C4-2B (cell line): ENCODE results near the gene SPSB4.
"Not testable (repeated sequence)": the region's sequence is repeated elsewhere in the genome, so short reads cannot be mapped to it uniquely, and the experiment has no call there.

ENCODE experiments used
- H3K27ac ChIP-seq: fragments of 450-650 bp; 2 replicates; pipeline ENCODE4 v1.5.1; 2017
- ZFX ChIP-seq: fragments of 450-650 bp; IDR thresholded peaks from 2 replicates; pipeline ENCODE4 v1.6.1; 2017
- TF ChIP-seq, protein P1 (sequence below): fragments of 450-650 bp; conservative IDR thresholded peaks from 2 replicates; pipeline ENCODE4 v1.5.1; 2017; ENCODE audit warnings: mild to moderate bottlenecking

SPSB4 gene

DNA sequence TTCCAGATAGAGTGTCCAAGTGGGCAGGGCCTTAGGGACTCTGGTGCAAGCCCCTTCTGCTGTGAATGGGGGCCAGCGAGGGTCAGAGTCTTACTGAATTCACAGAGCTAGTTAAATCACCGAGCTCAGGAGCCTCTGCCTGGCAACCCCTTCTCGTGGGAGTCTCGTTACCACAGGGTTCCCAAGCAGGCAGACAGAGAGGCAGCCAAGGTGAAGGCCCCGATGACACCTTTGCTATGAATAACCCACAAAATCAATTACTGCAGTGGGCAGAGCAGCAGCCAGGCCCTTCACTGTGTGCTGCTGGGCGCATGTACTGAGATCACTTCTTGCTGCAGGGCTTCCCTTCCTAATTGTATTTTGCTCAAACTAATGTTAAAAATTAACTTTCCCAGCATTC lies 56.9 kb downstream of the SPSB4 start:
- no peak for TF ChIP-seq ZFX
- TF ChIP-seq, protein P1, sequence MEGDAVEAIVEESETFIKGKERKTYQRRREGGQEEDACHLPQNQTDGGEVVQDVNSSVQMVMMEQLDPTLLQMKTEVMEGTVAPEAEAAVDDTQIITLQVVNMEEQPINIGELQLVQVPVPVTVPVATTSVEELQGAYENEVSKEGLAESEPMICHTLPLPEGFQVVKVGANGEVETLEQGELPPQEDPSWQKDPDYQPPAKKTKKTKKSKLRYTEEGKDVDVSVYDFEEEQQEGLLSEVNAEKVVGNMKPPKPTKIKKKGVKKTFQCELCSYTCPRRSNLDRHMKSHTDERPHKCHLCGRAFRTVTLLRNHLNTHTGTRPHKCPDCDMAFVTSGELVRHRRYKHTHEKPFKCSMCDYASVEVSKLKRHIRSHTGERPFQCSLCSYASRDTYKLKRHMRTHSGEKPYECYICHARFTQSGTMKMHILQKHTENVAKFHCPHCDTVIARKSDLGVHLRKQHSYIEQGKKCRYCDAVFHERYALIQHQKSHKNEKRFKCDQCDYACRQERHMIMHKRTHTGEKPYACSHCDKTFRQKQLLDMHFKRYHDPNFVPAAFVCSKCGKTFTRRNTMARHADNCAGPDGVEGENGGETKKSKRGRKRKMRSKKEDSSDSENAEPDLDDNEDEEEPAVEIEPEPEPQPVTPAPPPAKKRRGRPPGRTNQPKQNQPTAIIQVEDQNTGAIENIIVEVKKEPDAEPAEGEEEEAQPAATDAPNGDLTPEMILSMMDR: no peak
- H3K27ac ChIP-seq: no peak overlapping the region

GRCh38 chr3:141109751-141110150 lies 58.6 kb downstream of the SPSB4 start:
- no peak overlapping the region for H3K27ac ChIP-seq
- no peak for TF ChIP-seq ZFX
- TF ChIP-seq, protein P1: no peak

DNA sequence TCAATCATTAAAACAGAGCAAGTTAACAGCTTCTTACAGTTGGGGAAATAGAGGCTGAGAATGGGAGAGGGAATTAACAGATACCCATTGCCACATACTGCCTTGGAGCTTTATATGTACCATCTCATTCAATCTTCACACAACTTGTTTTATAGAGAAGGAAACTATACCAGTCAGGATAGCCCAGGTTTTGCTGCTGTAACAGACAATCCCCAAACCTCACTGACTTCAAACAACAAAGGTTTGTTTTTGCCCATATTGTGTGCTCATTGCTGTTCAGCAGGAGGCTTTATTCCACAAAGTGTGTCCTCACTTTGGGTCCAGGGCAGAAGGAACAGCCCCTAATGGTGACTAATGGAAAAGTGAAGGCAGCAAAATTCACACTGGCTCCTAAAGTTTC lies 59.2 kb downstream of the SPSB4 start:
- TF ChIP-seq, protein P1: no peak
- no peak for TF ChIP-seq ZFX
- H3K27ac ChIP-seq: no peak overlapping the region

GRCh38 chr3:141111364-141112155 lies 60.4 kb downstream of the SPSB4 start:
- no peak overlapping the region for H3K27ac ChIP-seq
- TF ChIP-seq, protein P1: no peak
- TF ChIP-seq ZFX: no peak

DNA sequence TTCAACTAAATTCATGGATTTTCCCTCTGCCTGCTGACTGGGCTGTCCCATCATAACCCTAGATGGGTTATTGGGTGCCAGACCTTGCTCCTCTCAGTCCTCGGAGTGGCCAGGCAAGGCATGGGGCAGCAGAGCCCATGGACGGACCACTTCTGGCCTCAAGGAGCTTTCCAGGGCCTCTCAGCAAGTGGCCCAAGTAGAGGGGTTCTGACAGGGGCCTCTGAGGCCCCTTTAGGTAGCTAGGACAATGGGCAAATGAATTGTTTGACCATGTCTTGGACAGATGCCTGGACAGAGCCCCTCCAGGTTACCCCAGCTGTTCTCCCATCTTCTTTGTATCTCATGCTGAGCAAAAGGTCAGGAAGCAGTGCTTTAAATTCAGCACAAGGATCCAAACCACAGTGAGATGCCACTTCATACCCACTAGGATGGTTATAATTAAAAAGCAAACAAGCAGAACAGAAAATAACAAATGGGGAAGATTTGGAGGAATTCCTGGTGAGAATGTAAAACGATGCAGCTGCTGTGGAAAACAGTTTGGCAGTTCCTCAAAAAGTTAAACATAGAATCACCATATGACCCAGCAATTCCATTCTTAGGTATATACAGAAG lies 61.6 kb downstream of the SPSB4 start:
- TF ChIP-seq ZFX: no peak
- TF ChIP-seq, protein P1: no peak

DNA sequence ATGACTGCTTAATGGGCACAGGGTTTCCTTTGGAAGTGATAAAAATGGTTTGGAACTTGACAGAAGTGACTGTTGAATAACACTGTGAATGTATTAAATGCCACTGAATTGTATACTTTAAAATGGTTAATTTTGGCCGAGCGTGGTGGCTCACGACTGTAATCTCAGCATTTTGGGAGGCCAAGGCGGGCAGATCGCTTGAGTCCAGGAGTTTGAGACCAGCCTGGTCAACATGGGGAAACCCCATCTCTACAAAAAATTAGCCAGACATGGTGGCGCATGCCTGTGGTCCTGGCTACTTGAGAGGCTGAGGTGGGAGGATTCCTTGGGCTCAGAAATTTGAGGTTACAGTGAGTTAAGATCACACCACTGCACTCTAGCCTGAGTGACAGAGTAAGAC lies 62.5 kb downstream of the SPSB4 start:
- not testable (repeated sequence) for H3K27ac ChIP-seq

More for the DNA sequence above, 61.6 kb downstream of the SPSB4 start:
- no peak overlapping the region for H3K27ac ChIP-seq

DNA sequence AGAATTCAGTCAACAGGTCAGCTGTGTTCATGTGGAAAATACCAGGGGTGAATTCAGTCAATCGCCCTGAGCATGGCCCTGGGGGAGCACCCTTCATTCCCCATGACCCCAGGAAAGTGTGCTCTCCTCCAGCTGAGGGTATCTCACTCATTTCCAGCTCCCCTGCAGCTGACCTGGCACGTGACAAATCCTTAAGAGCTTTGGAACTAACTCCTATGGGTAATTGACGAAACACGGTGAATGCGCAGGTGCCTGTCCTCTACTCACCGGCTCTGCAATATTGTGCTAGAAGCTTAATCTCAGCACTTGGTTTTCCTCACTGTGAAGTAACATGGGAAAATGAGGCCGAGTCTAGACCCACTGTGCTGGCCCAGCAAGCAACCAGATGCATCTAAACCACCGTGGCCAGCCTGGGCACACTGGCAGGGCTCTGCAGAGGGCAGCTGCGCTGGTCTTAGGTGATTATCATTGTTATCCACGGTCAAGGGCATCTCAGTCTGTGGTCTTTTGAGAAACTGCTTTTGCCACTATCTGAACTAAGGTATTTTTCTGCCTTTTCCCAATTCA lies 63.1 kb downstream of the SPSB4 start:
- no peak overlapping the region for H3K27ac ChIP-seq
- TF ChIP-seq, protein P1: no peak
- TF ChIP-seq ZFX: no peak
